ENCODE results near the gene EVA1C. TPM values are rescaled to one million over a fixed set of nuclear protein-coding genes. Genes with fewer than 3 reads are reported as not detected.

EVA1C gene
- total RNA-seq, 6 donors from 2014 or later, result 40.2 to 75.6 (median 55.7) TPM

DNA sequence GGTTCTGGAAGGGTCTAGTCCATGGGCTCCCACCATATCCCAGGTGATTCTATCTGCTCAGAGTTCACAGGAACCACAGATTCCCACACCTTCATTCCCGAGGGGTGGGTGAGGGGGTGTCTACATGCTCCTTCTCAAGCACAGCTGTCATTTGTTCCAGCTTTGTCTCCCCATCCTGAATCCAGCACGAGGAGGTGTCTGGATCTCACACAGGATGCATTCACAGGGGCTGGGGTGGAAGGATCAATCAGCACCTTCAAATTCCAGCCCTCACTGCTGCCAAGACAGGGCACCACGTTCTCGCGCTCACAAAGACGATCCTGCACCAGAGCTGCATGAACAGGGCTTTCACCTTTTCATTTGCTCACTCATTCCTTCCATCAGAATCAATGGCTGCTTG is 120.1 kb downstream of the EVA1C start:
- TF ChIP-seq POLR2A (IDR thresholded peaks at IDR 0.05), result no peak
- TF ChIP-seq, protein P1, sequence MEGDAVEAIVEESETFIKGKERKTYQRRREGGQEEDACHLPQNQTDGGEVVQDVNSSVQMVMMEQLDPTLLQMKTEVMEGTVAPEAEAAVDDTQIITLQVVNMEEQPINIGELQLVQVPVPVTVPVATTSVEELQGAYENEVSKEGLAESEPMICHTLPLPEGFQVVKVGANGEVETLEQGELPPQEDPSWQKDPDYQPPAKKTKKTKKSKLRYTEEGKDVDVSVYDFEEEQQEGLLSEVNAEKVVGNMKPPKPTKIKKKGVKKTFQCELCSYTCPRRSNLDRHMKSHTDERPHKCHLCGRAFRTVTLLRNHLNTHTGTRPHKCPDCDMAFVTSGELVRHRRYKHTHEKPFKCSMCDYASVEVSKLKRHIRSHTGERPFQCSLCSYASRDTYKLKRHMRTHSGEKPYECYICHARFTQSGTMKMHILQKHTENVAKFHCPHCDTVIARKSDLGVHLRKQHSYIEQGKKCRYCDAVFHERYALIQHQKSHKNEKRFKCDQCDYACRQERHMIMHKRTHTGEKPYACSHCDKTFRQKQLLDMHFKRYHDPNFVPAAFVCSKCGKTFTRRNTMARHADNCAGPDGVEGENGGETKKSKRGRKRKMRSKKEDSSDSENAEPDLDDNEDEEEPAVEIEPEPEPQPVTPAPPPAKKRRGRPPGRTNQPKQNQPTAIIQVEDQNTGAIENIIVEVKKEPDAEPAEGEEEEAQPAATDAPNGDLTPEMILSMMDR (IDR thresholded peaks at IDR 0.05), result no peak
- no peak for TF ChIP-seq POLR2AphosphoS5 (IDR thresholded peaks at IDR 0.05)
- no peak for TF ChIP-seq EP300 (IDR thresholded peaks at IDR 0.05)
- Histone ChIP-seq H3K36me3 (no peaks in the 10 kb centered on the region), H3K27me3 (no peaks in the 10 kb centered on the region), H3K9me3 (no peaks in the 10 kb centered on the region), H3K27ac (no peak overlapping the region), H3K4me3 (no peak overlapping the region), H3K4me1 (no peaks in the 10 kb centered on the region)
- DNase-seq (no peak), ATAC-seq (ENCODE audit: low FRiP score in 2 of 2) (no peak)
- WGBS, 2 donors, result 72 to 84% methylated on average over 4 to 6 of the region's 6 CpGs

DNA sequence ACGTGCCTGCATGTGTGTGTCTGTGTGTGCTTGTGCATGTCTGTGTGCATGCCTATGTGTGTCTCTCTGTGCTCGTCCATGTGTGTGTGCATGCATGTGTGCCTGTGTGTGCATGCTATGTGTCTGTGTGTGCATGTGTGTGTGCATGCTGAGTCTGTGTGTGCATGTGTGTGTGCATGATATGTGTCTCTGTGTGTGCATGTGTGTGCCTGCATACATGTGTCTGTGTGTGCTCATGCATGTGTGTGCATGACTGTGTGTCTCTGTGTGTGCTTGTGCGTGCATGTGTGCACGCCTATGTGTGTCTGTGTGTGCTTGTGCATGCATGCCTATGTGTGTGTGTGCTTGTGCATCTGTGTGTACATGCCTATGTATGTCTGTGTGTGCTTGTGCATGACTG is 120.5 kb downstream of the EVA1C start:
- 83 to 90% methylated on average over 4 of the region's 4 CpGs for WGBS, 2 donors
- TF ChIP-seq EP300 (IDR thresholded peaks at IDR 0.05) (no peak), POLR2A (IDR thresholded peaks at IDR 0.05) (no peak), POLR2AphosphoS5 (IDR thresholded peaks at IDR 0.05) (no peak)
- TF ChIP-seq, protein P1 (IDR thresholded peaks at IDR 0.05), result no peak

DNA sequence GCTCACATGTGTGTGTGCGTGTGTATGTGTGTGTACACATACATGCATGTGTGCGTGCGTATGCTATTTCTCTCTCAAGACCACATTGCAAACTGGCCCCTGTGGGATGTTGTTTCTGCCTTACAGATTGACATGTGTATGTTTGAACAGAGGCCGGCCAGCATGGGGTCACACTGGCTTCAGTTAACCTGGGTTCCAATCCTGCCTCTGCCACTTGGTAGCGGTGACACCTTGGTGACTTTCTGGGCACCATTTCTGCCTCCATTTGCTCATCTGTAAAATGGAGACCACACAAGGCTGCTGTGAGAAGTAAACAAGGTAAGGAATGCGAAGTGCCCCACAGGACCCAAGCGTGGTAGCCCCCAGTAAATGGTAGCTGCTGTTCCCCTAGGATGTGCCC is 121.1 kb downstream of the EVA1C start:
- Histone ChIP-seq H3K36me3 (no peaks in the 10 kb centered on the region), H3K4me3 (no peak overlapping the region), H3K27ac (no peak overlapping the region), H3K27me3 (no peaks in the 10 kb centered on the region), H3K4me1 (no peaks in the 10 kb centered on the region), H3K9me3 (no peaks in the 10 kb centered on the region)
- no peak for TF ChIP-seq POLR2A (IDR thresholded peaks at IDR 0.05)
- no peak for TF ChIP-seq POLR2AphosphoS5 (IDR thresholded peaks at IDR 0.05)
- TF ChIP-seq, protein P1 (IDR thresholded peaks at IDR 0.05), result no peak
- no peak for TF ChIP-seq EP300 (IDR thresholded peaks at IDR 0.05)
- no peak for DNase-seq
- 90 to 95% methylated on average over 4 to 7 of the region's 7 CpGs for WGBS, 2 donors
- ATAC-seq (ENCODE audit: low FRiP score in 2 of 2), result no peak

More for the DNA sequence above, 120.5 kb downstream of the EVA1C start:
- ATAC-seq (ENCODE audit: low FRiP score in 2 of 2), result no peak
- Histone ChIP-seq H3K4me3 (no peak overlapping the region), H3K36me3 (no peaks in the 10 kb centered on the region), H3K9me3 (no peaks in the 10 kb centered on the region), H3K27ac (no peak overlapping the region), H3K27me3 (no peaks in the 10 kb centered on the region), H3K4me1 (no peaks in the 10 kb centered on the region)
- DNase-seq, result no peak

DNA sequence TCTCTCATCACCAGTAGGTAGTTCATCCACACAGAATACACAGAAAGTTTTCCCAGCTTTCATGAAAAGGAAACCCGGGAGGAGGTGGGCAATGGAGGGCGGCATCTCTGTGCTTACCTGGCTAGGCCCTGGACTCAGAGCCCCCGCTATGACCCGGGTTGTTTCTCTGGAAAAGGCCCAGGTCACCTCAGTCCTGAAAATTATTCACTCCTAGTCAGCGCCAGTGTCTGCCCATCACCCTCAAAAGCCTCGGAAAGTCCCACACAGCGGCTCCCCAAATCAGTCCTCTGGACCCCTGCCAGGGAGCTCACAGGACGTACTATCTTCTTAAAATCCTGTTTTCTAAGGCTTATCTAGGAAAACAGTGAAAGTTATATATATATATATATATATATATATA is 121.6 kb downstream of the EVA1C start:
- no peaks in the 10 kb centered on the region for H3K4me1 ChIP-seq
- no peak overlapping the region for H3K27ac ChIP-seq
- 88 to 92% methylated on average over 8 of the region's 8 CpGs for WGBS, 2 donors
- DNase-seq, result no peak
- no peak for TF ChIP-seq EP300 (IDR thresholded peaks at IDR 0.05)
- TF ChIP-seq POLR2A (IDR thresholded peaks at IDR 0.05), result no peak
- TF ChIP-seq POLR2AphosphoS5 (IDR thresholded peaks at IDR 0.05), result no peak
- H3K27me3 ChIP-seq, result no peaks in the 10 kb centered on the region
- no peaks in the 10 kb centered on the region for H3K36me3 ChIP-seq
- no peak for ATAC-seq (ENCODE audit: low FRiP score in 2 of 2)
- H3K9me3 ChIP-seq, result no peaks in the 10 kb centered on the region
- no peak overlapping the region for H3K4me3 ChIP-seq

DNA sequence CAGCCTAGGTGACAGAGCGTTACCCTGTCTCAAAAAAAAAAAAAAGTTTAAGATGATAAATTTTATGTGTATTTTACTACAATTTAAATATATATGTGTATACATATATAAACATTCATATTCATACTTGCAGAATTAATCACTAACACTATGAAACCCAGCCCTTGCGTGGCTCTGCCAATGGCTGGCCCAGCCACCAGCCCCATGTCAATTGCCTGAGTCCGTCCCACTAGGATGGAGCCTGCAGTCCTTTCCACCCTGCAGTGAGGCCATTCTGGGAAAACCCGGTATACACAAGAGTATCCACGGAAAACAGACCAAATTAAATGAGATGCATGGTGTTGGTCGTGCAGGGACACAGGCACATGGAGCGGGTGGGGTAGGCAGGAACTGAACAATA is 123.1 kb downstream of the EVA1C start:
- DNase-seq, result no peak
- TF ChIP-seq POLR2A (IDR thresholded peaks at IDR 0.05) (no peak), EP300 (IDR thresholded peaks at IDR 0.05) (no peak), POLR2AphosphoS5 (IDR thresholded peaks at IDR 0.05) (no peak)
- TF ChIP-seq, protein P1 (IDR thresholded peaks at IDR 0.05), result no peak
- Histone ChIP-seq H3K27ac (no peak overlapping the region), H3K9me3 (no peaks in the 10 kb centered on the region), H3K4me1 (no peaks in the 10 kb centered on the region), H3K36me3 (no peaks in the 10 kb centered on the region), H3K27me3 (no peaks in the 10 kb centered on the region), H3K4me3 (no peak overlapping the region)
- no peak for ATAC-seq (ENCODE audit: low FRiP score in 2 of 2)
- 96 to 99% methylated on average over 7 of the region's 7 CpGs for WGBS, 2 donors

All from upper lobe of left lung (tissue), 6 donors.